ENCODE data around the gene PDK1. TPM values are rescaled to one million over a fixed set of nuclear protein-coding genes. Genes with fewer than 3 reads are reported as not detected.
"Not testable (repeated sequence)": the region's sequence is repeated elsewhere in the genome, so short reads cannot be mapped to it uniquely, and the experiment has no call there.

The PDK1 gene
- total RNA-seq, 1 donor from 2014 or later = 7.3 TPM

GRCh38 chr2:172588931-172589330, 33.0 kb downstream of the PDK1 start:
- no peak for DNase-seq (ENCODE audit: extremely low spot score, unreplicated experiment)
- Mint-ChIP-seq H3K4me3 (ENCODE audit: unreplicated experiment) (no peak overlapping the region), H3K27me3 (ENCODE audit: unreplicated experiment) (no peaks in the 10 kb centered on the region), H3K9me3 (ENCODE audit: unreplicated experiment) (no peaks in the 10 kb centered on the region), H3K36me3 (ENCODE audit: unreplicated experiment) (peaks cover 30% of the 10 kb centered on the region), H3K4me1 (ENCODE audit: unreplicated experiment) (peaks cover 6% of the 10 kb centered on the region), H3K27ac (ENCODE audit: unreplicated experiment) (no peak overlapping the region)
- no peak for TF ChIP-seq CTCF (IDR thresholded peaks at IDR 0.05)

GRCh38 chr2:172591386-172591785, 35.5 kb downstream of the PDK1 start:
- not testable (repeated sequence) for H3K27ac Mint-ChIP-seq (ENCODE audit: unreplicated experiment); H3K27me3 Mint-ChIP-seq (ENCODE audit: unreplicated experiment); H3K4me3 Mint-ChIP-seq (ENCODE audit: unreplicated experiment); H3K9me3 Mint-ChIP-seq (ENCODE audit: unreplicated experiment); DNase-seq (ENCODE audit: extremely low spot score, unreplicated experiment)
- Mint-ChIP-seq H3K36me3 (ENCODE audit: unreplicated experiment) (peaks cover 31% of the 10 kb centered on the region), H3K4me1 (ENCODE audit: unreplicated experiment) (peaks cover 11% of the 10 kb centered on the region)

- DNase-seq (ENCODE audit: extremely low spot score, unreplicated experiment); H3K4me3 Mint-ChIP-seq (ENCODE audit: unreplicated experiment); H3K27me3 Mint-ChIP-seq (ENCODE audit: unreplicated experiment); H3K9me3 Mint-ChIP-seq (ENCODE audit: unreplicated experiment); H3K27ac Mint-ChIP-seq (ENCODE audit: unreplicated experiment): not testable (repeated sequence)
- H3K4me1 Mint-ChIP-seq (ENCODE audit: unreplicated experiment) = peaks cover 11% of the 10 kb centered on the region
- peaks cover 26% of the 10 kb centered on the region for H3K36me3 Mint-ChIP-seq (ENCODE audit: unreplicated experiment)
These were observed 36.3 kb downstream of the PDK1 start for GRCh38 chr2:172592190-172592589.

GRCh38 chr2:172596776-172597175, 40.9 kb downstream of the PDK1 start:
- no peak overlapping the region for H3K4me3 Mint-ChIP-seq (ENCODE audit: unreplicated experiment)
- H3K27me3 Mint-ChIP-seq (ENCODE audit: unreplicated experiment) = no peaks in the 10 kb centered on the region
- H3K36me3 Mint-ChIP-seq (ENCODE audit: unreplicated experiment) = peaks cover 8% of the 10 kb centered on the region
- no peak for TF ChIP-seq CTCF (IDR thresholded peaks at IDR 0.05)
- H3K4me1 Mint-ChIP-seq (ENCODE audit: unreplicated experiment) = peaks cover 39% of the 10 kb centered on the region
- H3K27ac Mint-ChIP-seq (ENCODE audit: unreplicated experiment) = no peak overlapping the region
- no peak for DNase-seq (ENCODE audit: extremely low spot score, unreplicated experiment)
- no peaks in the 10 kb centered on the region for H3K9me3 Mint-ChIP-seq (ENCODE audit: unreplicated experiment)

- peaks cover 8% of the 10 kb centered on the region for H3K36me3 Mint-ChIP-seq (ENCODE audit: unreplicated experiment)
- no peaks in the 10 kb centered on the region for H3K27me3 Mint-ChIP-seq (ENCODE audit: unreplicated experiment)
- no peak for TF ChIP-seq CTCF (IDR thresholded peaks at IDR 0.05)
- H3K27ac Mint-ChIP-seq (ENCODE audit: unreplicated experiment) = no peak overlapping the region
- no peak overlapping the region for H3K4me3 Mint-ChIP-seq (ENCODE audit: unreplicated experiment)
- no peak for DNase-seq (ENCODE audit: extremely low spot score, unreplicated experiment)
- H3K4me1 Mint-ChIP-seq (ENCODE audit: unreplicated experiment) = peaks cover 39% of the 10 kb centered on the region
- no peaks in the 10 kb centered on the region for H3K9me3 Mint-ChIP-seq (ENCODE audit: unreplicated experiment)
These were observed 41.4 kb downstream of the PDK1 start for GRCh38 chr2:172597176-172597842.

- Mint-ChIP-seq H3K27me3 (ENCODE audit: unreplicated experiment) (no peaks in the 10 kb centered on the region), H3K27ac (ENCODE audit: unreplicated experiment) (no peak overlapping the region), H3K36me3 (ENCODE audit: unreplicated experiment) (peaks cover 12% of the 10 kb centered on the region), H3K4me3 (ENCODE audit: unreplicated experiment) (no peak overlapping the region), H3K9me3 (ENCODE audit: unreplicated experiment) (no peaks in the 10 kb centered on the region), H3K4me1 (ENCODE audit: unreplicated experiment) (peaks cover 27% of the 10 kb centered on the region)
- TF ChIP-seq CTCF (IDR thresholded peaks at IDR 0.05) = no peak
- DNase-seq (ENCODE audit: extremely low spot score, unreplicated experiment) = no peak
These were observed 44.1 kb downstream of the PDK1 start for GRCh38 chr2:172599947-172600346.

Measured in osteocyte (in vitro differentiated cells).